Measurements from ENCODE around the gene UGCG.

GRCh38 chr9:111886983-111887718 lies 9.5 kb upstream of the UGCG start:
- no peak for TF ChIP-seq CTCF (IDR thresholded peaks at IDR 0.05)
- no peak for TF ChIP-seq EP300 (IDR thresholded peaks at IDR 0.05; ENCODE audit: low read depth)
- TF ChIP-seq POLR2AphosphoS5 (IDR thresholded peaks at IDR 0.05) = no peak

All from transverse colon (tissue), 4 donors.